Colonic mucosa (tissue), 4 donors: ENCODE data around the gene ACSM4. TPM values are rescaled to one million over a fixed set of nuclear protein-coding genes. Genes with fewer than 3 reads are reported as not detected.

Experiments
- DNase-seq: peaks from one replicate; pipeline ENCODE4 v3.0.0-alpha.2; 2020
- H3K27ac ChIP-seq: fragments of 200-600 bp; one replicate; pipeline ENCODE4 v1.8.0; 2021
- H3K27me3 ChIP-seq: fragments of 200-600 bp; one replicate; pipeline ENCODE4 v1.8.0; 2021
- H3K36me3 ChIP-seq: fragments of 200-600 bp; one replicate; pipeline ENCODE4 v1.8.0; 2021
- H3K4me1 ChIP-seq: fragments of 200-600 bp; one replicate; pipeline ENCODE4 v1.8.0; 2021; ENCODE audit warnings: mild to moderate bottlenecking
- H3K4me3 ChIP-seq: fragments of 200-600 bp; one replicate; pipeline ENCODE4 v1.8.0; 2021
- H3K9ac ChIP-seq, 2 donors: one replicate each; pipeline ENCODE4 v1.7.0; 2013; ENCODE audit warnings: control low read depth in 2 of 2, low read depth in 2 of 2, low read length in 2 of 2
- H3K9me3 ChIP-seq: fragments of 200-600 bp; one replicate; pipeline ENCODE4 v1.8.0; 2021
- intact Hi-C: fragments of 100-400 bp; cut with DNase I; formaldehyde crosslinking; loops from one replicate; pipeline ENCODE4 v1.14.1; 2022
- total RNA-seq, 2 donors: library from RNA; stranded (reverse); fragmentation: NEBNext Ultra II Directional in 1 of 2; extraction: Animal tissue kit (Norgen Biotek cat#: 25700) in 1 of 2; gene quantifications; one replicate each; pipeline ENCODE4 v1.2.1, GENCODE V29; 2021
- TF ChIP-seq, protein P1 (sequence below): fragments of 200-600 bp; IDR thresholded peaks from one replicate; pipeline ENCODE4 v1.8.0; 2022; ENCODE audit warnings: antibody characterized with exemption, mild to moderate bottlenecking
- donor health status: healthy.
- donor health status: DM: no; HTN: no; CAD: no.
- donor health status: DM: no; HTN: no; CAD: no.

ACSM4 gene
- total RNA-seq, 2 donors from 2014 or later: not detected

DNA sequence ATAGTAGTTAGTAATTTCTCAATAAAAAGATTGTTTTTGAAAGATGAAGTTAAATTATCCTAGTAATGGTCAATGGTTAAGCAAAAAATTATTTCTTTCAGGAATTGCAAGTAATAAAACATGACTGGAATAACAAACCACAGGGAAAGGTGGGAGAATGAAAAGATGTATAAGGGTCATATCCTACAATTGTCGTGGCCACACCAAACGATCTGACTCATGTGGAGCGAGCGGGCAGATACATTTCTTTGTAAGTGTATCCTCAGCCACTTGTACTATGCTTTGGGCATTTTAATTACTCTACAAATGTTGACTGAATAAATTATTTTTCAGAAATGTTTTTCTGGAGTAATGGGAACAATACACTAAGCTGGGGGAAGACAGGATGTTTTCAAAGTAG, 45.5 kb downstream of the ACSM4 start:
- Histone ChIP-seq H3K4me1 (no peaks in the 10 kb centered on the region), H3K27ac (no peak overlapping the region), H3K36me3 (no peaks in the 10 kb centered on the region), H3K9me3 (no peaks in the 10 kb centered on the region), H3K4me3 (no peak overlapping the region), H3K9ac (no peak overlapping the region), H3K27me3 (no peaks in the 10 kb centered on the region)
- intact Hi-C loops: no loop called here
- no peak for DNase-seq
- TF ChIP-seq, protein P1, sequence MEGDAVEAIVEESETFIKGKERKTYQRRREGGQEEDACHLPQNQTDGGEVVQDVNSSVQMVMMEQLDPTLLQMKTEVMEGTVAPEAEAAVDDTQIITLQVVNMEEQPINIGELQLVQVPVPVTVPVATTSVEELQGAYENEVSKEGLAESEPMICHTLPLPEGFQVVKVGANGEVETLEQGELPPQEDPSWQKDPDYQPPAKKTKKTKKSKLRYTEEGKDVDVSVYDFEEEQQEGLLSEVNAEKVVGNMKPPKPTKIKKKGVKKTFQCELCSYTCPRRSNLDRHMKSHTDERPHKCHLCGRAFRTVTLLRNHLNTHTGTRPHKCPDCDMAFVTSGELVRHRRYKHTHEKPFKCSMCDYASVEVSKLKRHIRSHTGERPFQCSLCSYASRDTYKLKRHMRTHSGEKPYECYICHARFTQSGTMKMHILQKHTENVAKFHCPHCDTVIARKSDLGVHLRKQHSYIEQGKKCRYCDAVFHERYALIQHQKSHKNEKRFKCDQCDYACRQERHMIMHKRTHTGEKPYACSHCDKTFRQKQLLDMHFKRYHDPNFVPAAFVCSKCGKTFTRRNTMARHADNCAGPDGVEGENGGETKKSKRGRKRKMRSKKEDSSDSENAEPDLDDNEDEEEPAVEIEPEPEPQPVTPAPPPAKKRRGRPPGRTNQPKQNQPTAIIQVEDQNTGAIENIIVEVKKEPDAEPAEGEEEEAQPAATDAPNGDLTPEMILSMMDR: no peak

DNA sequence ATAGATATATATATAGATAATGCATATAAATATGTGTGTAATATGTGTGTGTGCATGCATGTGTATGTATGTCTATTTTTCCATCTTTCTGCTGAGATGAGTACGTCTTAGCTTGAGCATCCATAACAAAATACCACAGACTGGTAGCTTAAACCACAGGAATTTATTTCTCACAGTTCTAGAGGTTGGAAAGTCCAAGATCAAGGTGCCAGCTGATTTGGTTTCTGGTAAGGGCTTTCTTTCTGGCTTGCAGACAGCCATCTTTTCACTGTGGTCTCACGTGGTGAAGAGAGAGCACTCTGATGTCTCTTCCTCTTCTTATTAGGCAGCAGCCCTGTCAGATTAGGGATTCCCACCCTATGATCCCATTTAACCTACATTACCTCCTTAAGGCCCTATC, 47.3 kb downstream of the ACSM4 start:
- intact Hi-C loops: no loop called here

DNA sequence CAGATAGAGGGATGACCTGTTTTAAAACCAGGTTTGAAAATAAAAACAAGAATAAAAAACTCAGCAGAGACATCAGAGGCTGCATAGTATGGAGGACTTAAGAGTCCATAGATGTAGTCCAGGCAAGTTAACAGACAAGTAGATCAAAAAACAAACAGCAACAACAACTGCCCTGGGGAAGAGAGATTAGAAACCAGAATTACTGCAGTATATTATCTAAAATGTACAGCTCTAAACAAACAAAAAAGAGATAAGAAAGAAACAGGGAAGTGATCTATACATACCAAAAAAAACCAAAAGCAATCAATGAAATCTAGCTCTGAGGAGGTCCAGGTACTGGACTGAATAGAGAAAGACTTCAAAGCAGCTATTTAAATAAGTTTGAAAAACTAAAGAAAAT, 48.8 kb downstream of the ACSM4 start:
- H3K9ac ChIP-seq: no peak overlapping the region
- H3K9me3 ChIP-seq: no peaks in the 10 kb centered on the region
- no peaks in the 10 kb centered on the region for H3K36me3 ChIP-seq
- no peak overlapping the region for H3K4me3 ChIP-seq
- intact Hi-C loops: no loop called here
- no peak overlapping the region for H3K27ac ChIP-seq
- TF ChIP-seq, protein P1: no peak
- DNase-seq: no peak
- no peaks in the 10 kb centered on the region for H3K4me1 ChIP-seq
- no peaks in the 10 kb centered on the region for H3K27me3 ChIP-seq

More for the DNA sequence above, 47.3 kb downstream of the ACSM4 start:
- TF ChIP-seq, protein P1: no peak
- H3K9ac ChIP-seq: no peak overlapping the region
- no peak overlapping the region for H3K4me3 ChIP-seq
- H3K4me1 ChIP-seq: no peaks in the 10 kb centered on the region
- no peaks in the 10 kb centered on the region for H3K9me3 ChIP-seq
- H3K36me3 ChIP-seq: no peaks in the 10 kb centered on the region
- H3K27me3 ChIP-seq: no peaks in the 10 kb centered on the region
- no peak for DNase-seq
- no peak overlapping the region for H3K27ac ChIP-seq

DNA sequence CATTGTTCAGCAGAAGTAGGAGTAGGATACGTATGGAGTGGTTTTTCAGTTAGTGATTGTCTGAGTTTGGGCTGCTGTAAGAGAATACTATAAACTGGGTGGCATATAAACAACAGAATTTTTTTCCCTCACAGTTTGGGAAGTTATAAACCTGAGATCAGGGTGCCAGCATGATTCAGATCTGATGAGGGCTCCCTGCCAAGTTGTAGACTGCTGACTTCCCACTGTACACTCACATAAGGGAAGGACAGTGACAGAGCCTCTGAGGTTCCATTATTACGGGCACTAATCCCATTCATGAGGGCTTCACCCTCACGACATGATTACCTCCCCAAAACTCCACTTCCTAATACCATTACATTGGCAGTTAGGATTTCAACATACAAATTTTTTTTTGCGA, 50.7 kb downstream of the ACSM4 start:
- Histone ChIP-seq H3K27ac (no peak overlapping the region), H3K27me3 (no peaks in the 10 kb centered on the region), H3K36me3 (no peaks in the 10 kb centered on the region), H3K4me3 (no peak overlapping the region), H3K9ac (no peak overlapping the region), H3K4me1 (no peaks in the 10 kb centered on the region), H3K9me3 (no peaks in the 10 kb centered on the region)
- TF ChIP-seq, protein P1: no peak
- intact Hi-C loops: no loop called here
- DNase-seq: no peak

DNA sequence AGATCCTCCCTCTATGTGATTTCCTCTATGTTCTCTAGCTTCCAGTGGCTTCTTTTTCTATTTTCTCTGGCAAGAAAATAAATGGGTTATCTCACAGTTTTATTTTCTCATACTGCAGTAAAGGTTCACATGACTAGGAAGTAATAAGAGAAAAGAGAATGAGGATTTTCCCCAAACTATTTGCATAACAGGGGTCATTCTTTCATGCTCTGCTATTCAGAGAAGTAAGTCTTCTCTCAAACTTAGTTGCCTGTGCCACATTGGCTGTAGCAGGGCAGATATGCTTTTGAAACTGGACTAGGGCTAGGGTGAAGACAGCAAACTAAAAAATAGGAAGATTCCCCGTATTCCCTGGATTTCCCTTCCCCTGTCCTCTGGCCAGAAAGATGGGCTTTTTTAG, 57.4 kb downstream of the ACSM4 start:
- Histone ChIP-seq H3K27me3 (no peaks in the 10 kb centered on the region), H3K27ac (no peak overlapping the region), H3K9me3 (no peaks in the 10 kb centered on the region), H3K4me3 (no peak overlapping the region), H3K9ac (no peak overlapping the region), H3K4me1 (no peaks in the 10 kb centered on the region), H3K36me3 (no peaks in the 10 kb centered on the region)
- no peak for DNase-seq
- TF ChIP-seq, protein P1: no peak
- intact Hi-C loops: no loop called here

DNA sequence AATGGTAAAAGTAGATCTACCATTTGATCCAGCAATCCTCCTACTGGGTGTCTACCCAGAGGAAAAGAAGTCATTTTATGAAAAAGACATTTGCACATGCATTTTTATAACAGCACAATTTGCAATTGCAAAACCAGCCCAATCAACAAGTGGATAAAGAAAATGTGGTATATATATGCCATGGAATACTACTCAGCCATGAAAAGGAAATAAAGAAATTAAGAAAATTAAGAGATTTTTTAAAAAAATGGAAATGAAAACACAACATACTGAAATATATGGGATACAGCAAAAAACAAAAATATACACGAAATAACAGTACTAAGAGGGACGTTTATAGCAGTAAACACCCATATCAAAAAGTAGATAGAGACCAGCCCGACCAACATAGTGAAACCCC, 58.9 kb downstream of the ACSM4 start:
- intact Hi-C loops: no loop called here
- Histone ChIP-seq H3K4me3 (no peak overlapping the region), H3K4me1 (no peaks in the 10 kb centered on the region), H3K27ac (no peak overlapping the region), H3K9me3 (no peaks in the 10 kb centered on the region), H3K27me3 (no peaks in the 10 kb centered on the region), H3K36me3 (no peaks in the 10 kb centered on the region), H3K9ac (no peak overlapping the region)
- DNase-seq: no peak
- TF ChIP-seq, protein P1: no peak
